ENCODE results near the gene TUFM.

DNA sequence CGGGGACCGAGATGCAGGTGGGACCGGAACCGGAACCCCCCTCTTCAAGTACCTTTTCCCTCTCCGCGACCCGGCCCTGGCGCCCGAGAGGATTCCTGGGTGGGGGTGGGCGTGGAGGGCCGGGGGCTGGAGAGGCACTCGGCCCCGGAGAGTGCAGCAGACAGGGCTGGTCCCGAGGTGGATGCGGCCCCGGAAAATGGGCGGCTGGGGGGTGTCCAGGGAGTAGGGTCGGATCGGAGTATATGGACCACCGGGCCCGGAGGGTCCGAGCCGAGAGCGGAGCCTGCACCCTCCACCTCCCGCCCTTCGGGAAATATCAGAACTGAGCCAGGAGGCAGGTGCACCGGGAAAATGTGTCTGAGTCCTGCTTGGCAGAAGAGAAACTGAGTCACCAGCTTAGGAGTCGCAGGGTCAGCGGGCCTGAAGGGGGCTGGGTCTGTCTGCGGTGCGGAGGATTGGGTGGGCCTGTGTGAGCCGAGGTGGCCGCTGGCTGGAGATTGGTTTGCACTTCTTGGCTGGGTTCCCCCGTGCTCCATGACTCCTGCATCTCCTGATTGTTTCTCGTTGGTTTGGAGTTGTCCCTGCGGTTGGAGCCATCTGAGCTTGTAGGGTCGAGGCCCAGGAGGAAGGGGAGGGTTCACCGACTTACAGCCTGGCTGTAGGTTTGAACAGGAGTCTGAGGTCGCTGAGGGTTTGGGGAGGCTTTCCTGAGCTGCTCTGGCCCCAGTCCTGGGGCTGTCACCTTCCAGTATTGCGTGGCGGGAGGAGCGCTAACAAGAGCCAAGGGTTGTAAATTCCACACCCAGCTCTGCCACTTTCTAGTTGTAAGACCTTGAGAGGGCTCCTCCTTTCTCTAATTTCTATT, 18.0 kb upstream of the TUFM start:
- TF ChIP-seq EZH2 (IDR thresholded peaks at IDR 0.05) = no peak
- TF ChIP-seq, protein P1, sequence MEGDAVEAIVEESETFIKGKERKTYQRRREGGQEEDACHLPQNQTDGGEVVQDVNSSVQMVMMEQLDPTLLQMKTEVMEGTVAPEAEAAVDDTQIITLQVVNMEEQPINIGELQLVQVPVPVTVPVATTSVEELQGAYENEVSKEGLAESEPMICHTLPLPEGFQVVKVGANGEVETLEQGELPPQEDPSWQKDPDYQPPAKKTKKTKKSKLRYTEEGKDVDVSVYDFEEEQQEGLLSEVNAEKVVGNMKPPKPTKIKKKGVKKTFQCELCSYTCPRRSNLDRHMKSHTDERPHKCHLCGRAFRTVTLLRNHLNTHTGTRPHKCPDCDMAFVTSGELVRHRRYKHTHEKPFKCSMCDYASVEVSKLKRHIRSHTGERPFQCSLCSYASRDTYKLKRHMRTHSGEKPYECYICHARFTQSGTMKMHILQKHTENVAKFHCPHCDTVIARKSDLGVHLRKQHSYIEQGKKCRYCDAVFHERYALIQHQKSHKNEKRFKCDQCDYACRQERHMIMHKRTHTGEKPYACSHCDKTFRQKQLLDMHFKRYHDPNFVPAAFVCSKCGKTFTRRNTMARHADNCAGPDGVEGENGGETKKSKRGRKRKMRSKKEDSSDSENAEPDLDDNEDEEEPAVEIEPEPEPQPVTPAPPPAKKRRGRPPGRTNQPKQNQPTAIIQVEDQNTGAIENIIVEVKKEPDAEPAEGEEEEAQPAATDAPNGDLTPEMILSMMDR (IDR thresholded peaks at IDR 0.05) = no peak
